ENCODE data around the gene CISH. TPM values are rescaled to one million over a fixed set of nuclear protein-coding genes. Genes with fewer than 3 reads are reported as not detected.

The CISH gene
- total RNA-seq, 2 donors from 2014 or later = 28.3 to 63.4 TPM

DNA sequence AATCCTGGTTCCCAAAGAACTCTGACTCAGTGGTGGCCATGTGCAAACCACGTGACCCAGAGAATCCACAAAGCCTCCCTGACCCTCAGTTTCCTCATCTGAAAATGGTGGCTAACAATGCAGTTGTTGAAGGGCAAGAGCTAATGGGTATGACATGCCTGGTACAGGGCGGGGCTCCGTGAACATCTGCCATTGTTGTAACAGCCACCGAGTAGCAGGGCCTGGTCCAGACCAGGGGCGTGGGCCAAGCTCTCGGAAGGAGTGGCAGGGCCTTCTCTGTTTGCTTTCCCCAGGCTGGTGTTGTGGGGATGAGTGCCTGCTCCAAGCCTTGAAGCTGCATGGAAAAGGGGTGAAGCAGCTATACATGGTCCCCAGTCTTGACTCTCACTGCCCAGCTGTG lies 18.8 kb upstream of the CISH start:
- peaks cover 4% of the 10 kb centered on the region for H3K36me3 Mint-ChIP-seq (ENCODE audit: low read depth)
- peak overlapping the region; percentile 89 for H3K27ac Mint-ChIP-seq
- no peak for ATAC-seq

DNA sequence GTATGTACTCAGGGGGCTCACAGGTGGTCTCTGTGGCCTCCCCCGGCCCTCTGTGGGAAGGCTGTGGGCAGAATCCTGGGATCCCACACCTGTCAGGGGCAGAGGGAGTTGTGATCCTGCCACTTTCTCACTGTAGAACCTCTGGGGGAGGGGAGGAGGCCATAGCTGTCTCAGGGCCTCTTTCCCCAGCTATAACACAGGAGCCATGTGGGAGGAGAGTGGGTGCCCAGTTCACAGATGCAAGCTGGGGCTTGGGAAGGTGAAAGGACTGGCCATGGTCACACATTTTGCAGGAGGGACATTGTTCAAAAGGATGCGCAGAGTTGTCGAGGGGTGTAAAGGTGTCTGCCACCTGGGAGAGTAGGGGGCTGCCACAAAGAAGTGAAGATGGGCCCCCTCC lies 17.0 kb upstream of the CISH start:
- ATAC-seq = no peak
- Mint-ChIP-seq H3K27ac (peak overlapping the region; percentile 89), H3K36me3 (ENCODE audit: low read depth) (peaks cover 4% of the 10 kb centered on the region), H3K4me1 (peaks cover 78% of the 10 kb centered on the region), H3K4me3 (peak overlapping the region; percentile 31), H3K27me3 (no peaks in the 10 kb centered on the region)
- no peaks in the 10 kb centered on the region for H3K9me3 ChIP-seq (ENCODE audit: control insufficient read depth, low read length, poor library complexity, severe bottlenecking)
- no peak for DNase-seq

More for the DNA sequence above, 18.8 kb upstream of the CISH start:
- DNase-seq = no peak
- H3K9me3 ChIP-seq (ENCODE audit: control insufficient read depth, low read length, poor library complexity, severe bottlenecking) = no peaks in the 10 kb centered on the region
- H3K27me3 Mint-ChIP-seq = no peaks in the 10 kb centered on the region
- H3K4me3 Mint-ChIP-seq = peak overlapping the region; percentile 50
- peaks cover 75% of the 10 kb centered on the region for H3K4me1 Mint-ChIP-seq

DNA sequence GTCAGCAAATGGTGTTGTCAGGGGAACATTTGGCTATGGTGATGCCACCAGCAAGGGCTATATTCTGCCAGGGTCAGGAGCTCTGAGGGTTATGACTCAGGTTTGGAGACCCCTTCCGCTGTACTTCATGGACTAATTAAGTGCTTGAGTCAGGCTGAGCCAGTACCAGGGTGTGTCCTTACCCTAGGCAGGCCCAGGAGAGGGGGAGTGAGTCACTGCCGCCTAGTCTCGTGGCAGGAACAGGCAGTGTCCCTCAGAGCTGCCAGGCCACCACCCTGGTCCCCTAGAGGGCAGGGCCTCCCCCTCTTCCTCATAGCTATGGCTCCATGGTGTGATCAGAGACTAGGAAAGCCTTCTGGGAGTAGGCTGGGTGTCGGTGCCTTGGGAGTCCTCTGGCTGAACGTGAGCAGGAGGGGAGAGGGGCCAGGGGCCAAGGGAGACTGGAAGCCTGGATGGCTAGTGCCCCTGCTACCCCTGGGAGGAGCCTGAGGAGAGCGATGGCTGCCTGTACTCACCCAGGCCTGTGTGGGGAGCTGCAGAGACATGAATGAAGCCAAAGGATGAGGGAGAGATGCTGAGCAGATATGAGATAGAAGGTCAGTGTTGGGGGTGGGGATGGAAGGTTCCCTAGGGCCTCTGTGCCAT lies 16.0 kb upstream of the CISH start:
- DNase-seq = no peak
- peaks cover 4% of the 10 kb centered on the region for H3K36me3 Mint-ChIP-seq (ENCODE audit: low read depth)

DNA sequence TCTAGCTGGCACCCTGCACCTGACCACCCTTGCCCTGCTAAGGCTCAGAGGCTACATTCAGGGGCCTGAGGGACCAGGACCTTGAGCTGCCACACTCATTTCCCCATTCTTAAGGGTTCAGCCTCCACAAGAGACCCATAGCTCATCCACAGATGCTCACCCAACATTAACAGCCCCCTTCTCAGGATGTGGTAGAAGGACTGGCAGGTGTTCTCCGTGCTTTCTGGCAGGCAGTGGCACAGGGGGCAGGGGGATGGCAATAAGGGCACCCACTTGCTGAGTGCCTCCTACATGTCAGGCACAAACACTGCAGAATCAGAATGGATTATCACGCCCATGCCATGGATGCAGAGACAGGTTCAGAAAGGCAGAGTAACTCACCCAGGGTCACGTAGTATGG lies 14.8 kb upstream of the CISH start:
- ATAC-seq (no peak), DNase-seq (no peak)
- no peaks in the 10 kb centered on the region for H3K9me3 ChIP-seq (ENCODE audit: control insufficient read depth, low read length, poor library complexity, severe bottlenecking)
- Mint-ChIP-seq H3K4me3 (no peak overlapping the region), H3K27me3 (no peaks in the 10 kb centered on the region), H3K36me3 (ENCODE audit: low read depth) (peaks cover 4% of the 10 kb centered on the region), H3K4me1 (peaks cover 69% of the 10 kb centered on the region), H3K27ac (peak overlapping the region; percentile 96)

More for the DNA sequence above, 16.0 kb upstream of the CISH start:
- Mint-ChIP-seq H3K4me1 (peaks cover 76% of the 10 kb centered on the region), H3K27ac (peak overlapping the region; percentile 89), H3K27me3 (no peaks in the 10 kb centered on the region), H3K4me3 (peak overlapping the region; percentile 7)
- no peaks in the 10 kb centered on the region for H3K9me3 ChIP-seq (ENCODE audit: control insufficient read depth, low read length, poor library complexity, severe bottlenecking)
- ATAC-seq = peak; percentile 52

DNA sequence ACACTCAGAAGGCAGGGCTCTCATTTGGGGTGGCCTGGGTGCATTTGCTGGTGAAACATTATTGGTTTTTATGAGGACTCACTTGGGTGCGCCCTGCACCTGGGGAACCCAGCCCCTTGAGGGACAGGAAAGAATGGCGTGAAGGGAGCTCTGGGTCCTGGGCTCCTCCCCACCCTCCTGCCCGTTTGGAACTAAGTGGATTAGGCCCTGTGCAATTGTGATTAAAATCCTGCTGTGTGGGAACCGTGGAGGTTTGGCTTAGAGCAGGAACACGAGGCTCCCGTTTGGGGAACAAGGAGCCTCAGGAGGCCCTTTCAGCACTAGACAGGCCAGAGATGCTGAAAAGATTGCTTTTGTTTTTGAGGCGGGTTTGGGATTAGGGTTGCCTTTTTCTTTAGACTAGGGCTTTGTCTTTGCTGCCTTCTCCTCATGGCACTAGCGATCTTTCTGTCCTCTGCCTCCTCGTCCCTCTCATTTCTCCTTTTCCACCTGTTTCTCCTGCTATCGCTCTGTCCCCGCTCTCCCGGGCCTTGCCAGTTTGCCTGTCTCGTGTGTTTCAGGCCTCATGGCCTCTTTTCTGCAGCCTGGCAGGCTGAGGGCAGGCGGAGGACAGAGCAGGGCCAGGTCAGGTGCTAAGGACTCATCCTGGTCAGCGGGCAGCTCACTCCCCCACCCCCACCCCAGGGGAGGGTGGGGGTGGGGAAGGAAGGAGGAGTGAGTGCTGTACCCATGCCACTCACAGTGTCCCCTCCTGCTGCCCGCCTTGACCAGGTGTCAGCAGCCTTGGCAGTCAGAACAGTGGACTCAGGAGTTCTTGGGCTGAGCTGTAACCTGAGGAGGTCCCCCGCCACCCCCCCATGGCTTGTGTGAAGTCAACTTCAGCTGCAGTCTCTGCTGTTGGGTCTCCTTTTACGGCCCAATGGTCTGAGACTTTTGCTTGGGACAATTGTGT lies 13.9 kb upstream of the CISH start:
- Mint-ChIP-seq H3K27ac (peak overlapping the region; percentile 96), H3K4me1 (peaks cover 66% of the 10 kb centered on the region), H3K27me3 (no peaks in the 10 kb centered on the region), H3K4me3 (peak overlapping the region; percentile 15), H3K36me3 (ENCODE audit: low read depth) (peaks cover 4% of the 10 kb centered on the region)
- no peaks in the 10 kb centered on the region for H3K9me3 ChIP-seq (ENCODE audit: control insufficient read depth, low read length, poor library complexity, severe bottlenecking)
- ATAC-seq (no peak), DNase-seq (no peak)

DNA sequence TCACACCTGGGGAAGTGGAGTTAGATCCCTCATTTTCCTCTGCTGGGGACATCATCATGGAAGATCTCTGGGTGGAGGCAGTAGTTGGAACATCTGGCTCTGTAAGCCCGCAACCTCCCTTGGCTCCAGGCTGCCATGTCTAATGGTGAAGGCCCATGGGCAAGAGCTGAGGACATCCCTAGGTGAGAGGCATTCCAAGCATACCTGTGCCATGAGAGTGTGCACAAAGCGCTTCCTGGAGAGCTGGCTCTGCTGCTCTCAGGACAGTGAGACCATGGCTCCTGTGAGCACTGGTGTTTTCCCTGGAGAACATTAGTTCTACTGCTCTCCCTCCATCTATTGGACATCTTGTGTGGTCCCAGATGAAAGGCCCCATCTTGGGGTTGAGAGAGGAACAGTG lies 13.1 kb upstream of the CISH start:
- peaks cover 66% of the 10 kb centered on the region for H3K4me1 Mint-ChIP-seq
- peak overlapping the region; percentile 96 for H3K27ac Mint-ChIP-seq
- DNase-seq (no peak), ATAC-seq (no peak)
- H3K9me3 ChIP-seq (ENCODE audit: control insufficient read depth, low read length, poor library complexity, severe bottlenecking) = no peaks in the 10 kb centered on the region
- H3K36me3 Mint-ChIP-seq (ENCODE audit: low read depth) = peaks cover 6% of the 10 kb centered on the region
- H3K4me3 Mint-ChIP-seq = peak overlapping the region; percentile 90
- no peaks in the 10 kb centered on the region for H3K27me3 Mint-ChIP-seq

DNA sequence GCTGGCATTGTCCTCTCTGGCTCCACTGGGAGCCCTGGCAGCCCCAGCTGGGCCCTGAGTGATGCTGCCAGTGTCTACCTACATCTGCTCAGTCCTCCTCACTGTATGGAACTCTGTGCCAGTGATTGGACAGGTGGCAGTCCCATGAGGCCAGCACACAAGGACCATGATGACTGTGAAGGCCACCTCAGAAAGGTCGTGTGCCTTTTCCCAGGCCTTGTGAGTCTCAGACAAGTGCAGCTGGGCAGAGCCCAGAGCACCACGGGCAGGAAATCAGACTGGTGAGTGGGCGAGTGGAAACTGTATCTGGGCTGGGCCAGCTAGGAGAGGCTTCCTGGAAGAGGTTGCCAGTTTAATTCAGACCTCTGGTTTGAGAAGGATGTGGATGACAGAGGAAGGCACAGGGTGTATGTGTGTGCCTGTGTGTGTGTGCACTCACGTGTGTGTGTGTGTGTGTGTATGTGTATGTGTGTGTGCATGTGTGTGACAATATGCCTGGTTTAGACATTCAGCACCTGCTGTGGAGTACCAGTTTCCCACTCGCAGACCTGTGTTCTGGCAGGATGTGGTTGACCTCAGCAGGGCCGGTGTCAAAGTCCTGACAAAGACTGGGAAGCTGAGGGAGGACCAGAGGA lies 12.4 kb upstream of the CISH start:
- H3K36me3 Mint-ChIP-seq (ENCODE audit: low read depth) = peaks cover 6% of the 10 kb centered on the region
- no peaks in the 10 kb centered on the region for H3K9me3 ChIP-seq (ENCODE audit: control insufficient read depth, low read length, poor library complexity, severe bottlenecking)
- ATAC-seq (peak; percentile 50), DNase-seq (no peak)
- peak overlapping the region; percentile 96 for H3K27ac Mint-ChIP-seq
- peaks cover 67% of the 10 kb centered on the region for H3K4me1 Mint-ChIP-seq
- H3K4me3 Mint-ChIP-seq = peak overlapping the region; percentile 90
- no peaks in the 10 kb centered on the region for H3K27me3 Mint-ChIP-seq

DNA sequence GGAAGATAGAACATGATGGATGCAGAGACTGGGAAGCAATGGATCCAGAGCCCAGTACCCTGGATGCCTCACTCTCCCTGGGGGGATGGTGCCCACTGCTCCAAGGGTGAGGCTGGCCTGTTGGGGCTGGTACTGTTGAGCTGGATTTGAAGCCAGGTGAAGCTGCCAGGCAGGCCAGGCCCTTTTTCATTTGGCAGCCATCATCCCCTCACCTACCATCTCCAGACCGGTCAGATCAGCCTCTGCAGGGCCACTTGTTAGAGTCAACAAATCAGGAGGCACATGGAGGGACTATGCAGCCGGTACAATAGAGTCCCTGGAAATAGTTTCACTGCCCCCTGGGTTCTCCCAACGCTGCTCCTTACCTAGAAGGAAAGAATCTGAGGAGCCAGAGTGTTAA lies 11.3 kb upstream of the CISH start:
- H3K27me3 Mint-ChIP-seq = no peaks in the 10 kb centered on the region
- H3K4me1 Mint-ChIP-seq = peaks cover 73% of the 10 kb centered on the region
- no peak for DNase-seq
- H3K36me3 Mint-ChIP-seq (ENCODE audit: low read depth) = peaks cover 4% of the 10 kb centered on the region
- no peak overlapping the region for H3K4me3 Mint-ChIP-seq
- no peaks in the 10 kb centered on the region for H3K9me3 ChIP-seq (ENCODE audit: control insufficient read depth, low read length, poor library complexity, severe bottlenecking)
- peak overlapping the region; percentile 96 for H3K27ac Mint-ChIP-seq
- no peak for ATAC-seq

DNA sequence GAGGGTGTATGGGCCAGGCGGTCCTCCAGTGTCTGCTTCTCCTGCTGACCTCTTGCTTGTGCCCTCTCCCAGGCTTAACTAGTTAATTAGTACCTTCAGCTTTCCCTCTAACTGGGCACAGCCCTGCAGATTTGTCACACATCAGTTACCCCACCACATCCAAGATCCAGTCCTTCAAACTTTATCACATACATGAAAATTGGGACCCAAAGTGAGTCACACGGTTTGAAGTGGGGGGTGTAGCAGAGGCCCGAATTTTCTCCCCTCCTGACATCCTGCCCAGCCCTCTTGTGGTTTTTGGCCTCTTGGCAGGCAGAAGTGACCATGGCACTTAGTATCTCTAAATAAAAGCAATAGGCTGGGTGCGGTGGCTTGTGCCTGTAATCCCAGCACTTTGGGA lies 9.2 kb upstream of the CISH start:
- peaks cover 2% of the 10 kb centered on the region for H3K36me3 Mint-ChIP-seq (ENCODE audit: low read depth)

DNA sequence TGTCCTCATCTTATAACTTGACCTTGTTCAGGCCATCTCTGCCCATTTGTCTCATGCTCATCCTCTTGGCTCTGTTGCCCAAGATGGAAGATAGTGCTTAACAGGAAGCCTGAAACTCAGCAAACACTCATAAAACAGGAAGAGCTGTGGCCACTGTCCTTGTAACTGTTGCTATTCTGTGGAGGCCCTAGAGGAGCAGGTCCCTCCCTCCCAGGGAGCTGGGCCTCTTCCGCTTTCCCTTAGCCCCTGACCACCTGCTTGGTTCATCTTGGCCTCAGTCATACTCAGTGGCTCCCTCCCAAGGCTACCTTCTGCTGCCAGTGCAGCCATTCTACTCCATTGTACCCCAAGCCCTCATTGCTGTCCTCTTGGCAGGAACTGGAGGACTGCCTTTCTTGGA lies 8.8 kb upstream of the CISH start:
- Mint-ChIP-seq H3K27ac (peak overlapping the region; percentile 91), H3K4me1 (peaks cover 64% of the 10 kb centered on the region), H3K36me3 (ENCODE audit: low read depth) (peaks cover 2% of the 10 kb centered on the region), H3K4me3 (peak overlapping the region; percentile 97), H3K27me3 (no peaks in the 10 kb centered on the region)
- ATAC-seq = no peak
- DNase-seq = no peak
- H3K9me3 ChIP-seq (ENCODE audit: control insufficient read depth, low read length, poor library complexity, severe bottlenecking) = no peaks in the 10 kb centered on the region

More for the DNA sequence above, 9.2 kb upstream of the CISH start:
- H3K4me1 Mint-ChIP-seq = peaks cover 64% of the 10 kb centered on the region
- no peaks in the 10 kb centered on the region for H3K27me3 Mint-ChIP-seq
- H3K4me3 Mint-ChIP-seq = peak overlapping the region; percentile 97
- H3K27ac Mint-ChIP-seq = peak overlapping the region; percentile 91
- DNase-seq = no peak
- H3K9me3 ChIP-seq (ENCODE audit: control insufficient read depth, low read length, poor library complexity, severe bottlenecking) = no peaks in the 10 kb centered on the region
- no peak for ATAC-seq

DNA sequence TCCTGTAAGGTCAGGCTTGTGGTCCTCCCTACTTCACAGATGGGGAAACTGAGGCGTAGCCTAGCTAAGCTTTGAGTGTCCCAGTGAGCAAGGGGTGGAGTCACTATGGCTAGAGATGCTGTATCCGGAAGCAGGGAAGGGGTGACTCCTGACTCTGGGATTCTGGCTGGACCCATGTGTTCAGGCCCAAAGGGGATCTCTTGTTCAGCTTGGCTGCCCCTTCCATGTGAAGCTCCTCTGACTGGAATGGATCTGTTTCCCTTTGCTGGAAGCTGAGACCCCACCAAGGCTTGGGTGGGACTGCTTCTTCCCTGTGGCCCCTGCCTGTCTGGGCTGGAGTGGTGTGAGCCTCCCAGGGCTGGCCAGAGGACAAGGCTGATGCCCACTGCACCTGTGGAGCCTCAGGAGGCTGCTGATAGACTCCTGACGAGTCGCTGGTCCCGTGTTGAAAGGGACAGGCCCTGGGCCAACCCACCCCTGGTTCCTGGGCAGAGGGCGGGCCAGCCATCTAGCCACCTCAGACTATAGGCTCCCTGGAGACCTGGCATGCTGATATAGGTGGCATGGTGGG lies 6.4 kb upstream of the CISH start:
- peaks cover 2% of the 10 kb centered on the region for H3K36me3 Mint-ChIP-seq (ENCODE audit: low read depth)
- H3K27ac Mint-ChIP-seq = peak overlapping the region; percentile 91
- no peak for ATAC-seq
- DNase-seq = no peak
- no peaks in the 10 kb centered on the region for H3K27me3 Mint-ChIP-seq
- H3K4me1 Mint-ChIP-seq = peaks cover 56% of the 10 kb centered on the region
- H3K4me3 Mint-ChIP-seq = peak overlapping the region; percentile 97
- no peaks in the 10 kb centered on the region for H3K9me3 ChIP-seq (ENCODE audit: control insufficient read depth, low read length, poor library complexity, severe bottlenecking)

DNA sequence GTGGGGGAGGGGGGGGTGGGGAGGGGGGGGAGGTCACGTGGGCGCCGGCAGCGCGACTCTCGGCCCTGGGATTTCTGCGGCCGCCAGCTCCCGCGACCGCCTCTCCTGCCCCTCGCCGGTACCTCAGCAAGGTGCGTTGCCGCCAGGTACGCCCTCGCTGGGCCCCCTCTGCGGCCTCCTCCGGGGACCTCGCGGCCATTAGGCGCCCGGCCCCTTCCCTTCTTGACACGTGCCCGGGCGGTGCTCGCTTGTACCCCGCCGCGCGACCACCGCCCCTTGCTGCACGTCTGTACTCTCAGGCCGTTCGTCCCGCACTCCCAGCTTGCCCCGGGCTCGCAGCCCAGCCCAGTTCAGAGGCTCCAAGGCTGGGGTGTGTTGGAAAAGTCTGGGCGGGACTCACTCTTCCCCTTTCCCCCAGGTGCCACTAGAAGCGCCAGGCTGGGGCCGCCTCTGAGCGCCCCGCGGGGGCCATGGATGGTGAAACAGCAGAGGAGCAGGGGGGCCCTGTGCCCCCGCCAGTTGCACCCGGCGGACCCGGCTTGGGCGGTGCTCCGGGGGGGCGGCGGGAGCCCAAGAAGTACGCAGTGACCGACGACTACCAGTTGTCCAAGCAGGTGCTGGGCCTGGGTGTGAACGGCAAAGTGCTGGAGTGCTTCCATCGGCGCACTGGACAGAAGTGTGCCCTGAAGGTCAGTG lies 5.7 kb upstream of the CISH start, which contains the start of gene MAPKAPK3:
MAPKAPK3 (plus strand) TSS at position 56 of the 696 bp plus-strand sequence; CDS start at position 471, 415 bp downstream.
- Mint-ChIP-seq H3K4me3 (peak within 1 kb of the TSS; percentile 97), H3K27ac (peak within 1 kb of the TSS; percentile 91), H3K4me1 (peaks cover 56% of the 10 kb centered on the region), H3K27me3 (no peaks in the 10 kb centered on the region), H3K36me3 (ENCODE audit: low read depth) (peaks cover 2% of the 10 kb centered on the region)
- DNase-seq (no peak), ATAC-seq (no peak)
- H3K9me3 ChIP-seq (ENCODE audit: control insufficient read depth, low read length, poor library complexity, severe bottlenecking) = no peaks in the 10 kb centered on the region
